Activated naive CD8-positive, alpha-beta T cell treated with anti-CD3 and anti-CD28 coated beads, Interleukin-2, amount 10 ng/mL, durations not matched to agents 7 days and 5 days (primary cell): ENCODE data around the gene PTPRR. TPM values are rescaled to one million over a fixed set of nuclear protein-coding genes. Genes with fewer than 3 reads are reported as not detected.

Experiments
- ATAC-seq: fragments of 150-1000 bp; cut with Tn5 transposase; one replicate; pipeline ENCODE4 v1.10.0; 2021; ENCODE audit warnings: low read depth, moderate library complexity
- POLR2A ChIA-PET: fragments of 350-600 bp; sonication (Branson Sonifier 250); formaldehyde crosslinking; loops from one replicate; lab custom pipeline; 2021; ENCODE audit warnings: antibody characterized with exemption; lab: Charles Lee
- DNase-seq: peaks from one replicate; pipeline ENCODE4 v3.0.0; 2021
- H3K27ac Mint-ChIP-seq: one replicate; pipeline ENCODE4 v1.8.0; 2022; ENCODE audit warnings: mild to moderate bottlenecking, mixed read lengths
- H3K27me3 Mint-ChIP-seq: one replicate; pipeline ENCODE4 v1.8.0; 2022; ENCODE audit warnings: mild to moderate bottlenecking, moderate library complexity, mixed read lengths
- H3K36me3 Mint-ChIP-seq: one replicate; pipeline ENCODE4 v1.8.0; 2021; ENCODE audit warnings: mild to moderate bottlenecking, mixed read lengths
- H3K4me1 Mint-ChIP-seq: one replicate; pipeline ENCODE4 v1.8.0; 2021; ENCODE audit warnings: mixed read lengths
- H3K4me3 Mint-ChIP-seq: one replicate; pipeline ENCODE4 v1.8.0; 2022; ENCODE audit warnings: mild to moderate bottlenecking, moderate library complexity, mixed read lengths
- H3K9me3 Mint-ChIP-seq: one replicate; pipeline ENCODE4 v1.8.0; 2021; ENCODE audit warnings: mixed read lengths
- total RNA-seq, 2 experiments: library from RNA; stranded (reverse); gene quantifications; one replicate each; pipeline ENCODE4 v1.2.3, GENCODE V29; 2021

PTPRR gene
- total RNA-seq, 2 experiments from 2014 or later: not detected

DNA sequence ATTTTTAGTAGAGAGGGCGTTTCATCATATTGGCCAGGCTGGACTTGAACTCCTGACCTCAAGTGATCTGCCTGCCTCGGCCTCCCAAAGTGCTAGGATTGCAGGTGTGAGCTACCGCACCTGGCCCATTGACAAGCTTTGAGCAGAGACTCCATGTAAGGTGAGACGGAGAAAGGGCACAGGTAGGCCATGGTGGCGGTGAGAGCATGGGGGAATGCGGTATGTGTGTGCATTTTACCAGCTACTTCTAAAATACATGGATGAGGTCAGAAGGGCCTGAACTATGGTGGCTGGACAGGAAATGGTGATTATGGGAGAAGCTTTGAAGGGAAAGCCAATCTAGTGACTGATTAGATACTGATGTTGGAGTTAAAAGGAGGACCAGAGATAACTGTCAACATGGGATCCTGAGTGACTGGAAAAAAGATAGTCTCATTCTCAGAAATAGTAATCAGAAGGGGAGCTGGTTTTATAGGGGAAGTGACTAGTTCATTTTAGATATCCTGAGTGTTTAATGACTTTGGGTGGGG, 261.4 kb downstream of the PTPRR start:
- POLR2A ChIA-PET: no interaction called here
- ATAC-seq: no peak

DNA sequence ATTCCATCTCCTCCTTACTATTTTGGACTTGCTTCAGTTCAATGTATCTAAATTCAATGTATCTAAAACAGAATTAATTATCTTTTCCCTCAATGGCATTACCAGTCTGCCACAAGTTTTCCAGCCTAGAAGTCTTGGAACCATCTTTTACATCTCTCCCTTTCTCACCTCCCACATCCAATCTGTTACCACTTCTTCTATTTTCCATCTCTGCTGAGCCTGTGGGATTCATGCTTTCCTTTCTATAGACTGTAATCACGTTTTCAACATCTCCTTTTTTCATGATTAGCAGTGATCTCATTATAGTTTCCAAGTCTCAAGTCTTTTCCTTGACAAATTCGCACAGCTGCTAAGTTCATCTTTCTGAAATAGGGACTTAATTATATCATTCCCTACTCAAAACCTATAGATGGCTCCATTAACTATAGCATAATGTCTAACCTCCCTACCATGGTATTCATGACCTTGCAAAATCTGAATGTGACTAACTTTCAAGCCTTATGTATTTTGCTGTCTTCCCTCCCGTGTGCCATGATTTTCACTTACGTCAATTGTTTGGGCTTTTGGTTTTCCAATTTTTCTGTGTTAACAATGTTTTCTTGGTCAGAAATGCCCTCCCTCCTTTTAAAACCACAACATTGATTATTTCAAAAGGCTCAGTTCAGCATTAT, 262.8 kb downstream of the PTPRR start:
- ATAC-seq: no peak
- H3K4me3 Mint-ChIP-seq: no peak overlapping the region
- H3K27ac Mint-ChIP-seq: no peak overlapping the region
- H3K27me3 Mint-ChIP-seq: peaks cover 8% of the 10 kb centered on the region
- no peaks in the 10 kb centered on the region for H3K36me3 Mint-ChIP-seq
- H3K9me3 Mint-ChIP-seq: no peaks in the 10 kb centered on the region
- POLR2A ChIA-PET: no interaction called here
- no peaks in the 10 kb centered on the region for H3K4me1 Mint-ChIP-seq
- DNase-seq: no peak

More for the DNA sequence above, 261.4 kb downstream of the PTPRR start:
- Mint-ChIP-seq H3K36me3 (no peaks in the 10 kb centered on the region), H3K27me3 (peaks cover 10% of the 10 kb centered on the region), H3K4me3 (no peak overlapping the region), H3K9me3 (no peaks in the 10 kb centered on the region), H3K27ac (no peak overlapping the region), H3K4me1 (no peaks in the 10 kb centered on the region)
- DNase-seq: no peak

- Mint-ChIP-seq H3K4me1 (no peaks in the 10 kb centered on the region), H3K4me3 (no peak overlapping the region), H3K36me3 (no peaks in the 10 kb centered on the region), H3K9me3 (no peaks in the 10 kb centered on the region), H3K27ac (no peak overlapping the region), H3K27me3 (peaks cover 2% of the 10 kb centered on the region)
- POLR2A ChIA-PET: no interaction called here
- ATAC-seq (no peak), DNase-seq (no peak)
These were observed 268.1 kb downstream of the PTPRR start for GRCh38 chr12:70652451-70652850.

GRCh38 chr12:70648831-70649230, 271.7 kb downstream of the PTPRR start:
- no peak for DNase-seq
- H3K4me1 Mint-ChIP-seq: peaks cover 3% of the 10 kb centered on the region
- POLR2A ChIA-PET: no interaction called here
- H3K27me3 Mint-ChIP-seq: peaks cover 12% of the 10 kb centered on the region
- H3K36me3 Mint-ChIP-seq: no peaks in the 10 kb centered on the region
- no peaks in the 10 kb centered on the region for H3K9me3 Mint-ChIP-seq
- H3K27ac Mint-ChIP-seq: no peak overlapping the region
- no peak for ATAC-seq
- no peak overlapping the region for H3K4me3 Mint-ChIP-seq

GRCh38 chr12:70648191-70648590, 272.3 kb downstream of the PTPRR start:
- H3K9me3 Mint-ChIP-seq: no peaks in the 10 kb centered on the region
- DNase-seq (no peak), ATAC-seq (no peak)
- no peak overlapping the region for H3K27ac Mint-ChIP-seq
- no peaks in the 10 kb centered on the region for H3K36me3 Mint-ChIP-seq
- H3K4me3 Mint-ChIP-seq: no peak overlapping the region
- peaks cover 3% of the 10 kb centered on the region for H3K4me1 Mint-ChIP-seq
- POLR2A ChIA-PET: no interaction called here
- peaks cover 12% of the 10 kb centered on the region for H3K27me3 Mint-ChIP-seq

DNA sequence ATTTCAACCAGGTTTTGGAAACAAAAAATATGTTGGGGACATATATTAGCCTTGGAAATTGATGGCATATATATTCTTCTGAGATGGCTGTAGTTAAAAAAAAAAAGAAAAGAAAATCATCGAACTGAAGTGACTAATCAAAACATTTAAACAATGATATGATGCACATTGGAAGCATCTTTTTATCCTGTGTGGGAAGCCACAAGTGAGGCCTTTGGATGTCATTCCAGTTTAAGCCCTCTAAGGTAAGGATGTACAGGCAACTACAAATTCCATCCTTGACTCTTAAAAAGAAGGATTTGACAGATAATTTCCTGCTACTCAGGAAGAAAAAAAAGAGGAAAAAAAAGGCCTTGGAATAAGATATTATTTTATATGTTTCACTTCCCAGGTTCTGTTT, 273.7 kb downstream of the PTPRR start:
- Mint-ChIP-seq H3K9me3 (no peaks in the 10 kb centered on the region), H3K4me3 (no peak overlapping the region), H3K27ac (no peak overlapping the region), H3K4me1 (peaks cover 3% of the 10 kb centered on the region), H3K27me3 (peaks cover 12% of the 10 kb centered on the region), H3K36me3 (no peaks in the 10 kb centered on the region)
- ATAC-seq: no peak
- no peak for DNase-seq
- POLR2A ChIA-PET: no interaction called here

- Mint-ChIP-seq H3K9me3 (no peaks in the 10 kb centered on the region), H3K27ac (no peak overlapping the region), H3K27me3 (peaks cover 12% of the 10 kb centered on the region), H3K36me3 (no peaks in the 10 kb centered on the region), H3K4me3 (no peak overlapping the region), H3K4me1 (peaks cover 3% of the 10 kb centered on the region)
- ATAC-seq (peak; percentile 79), DNase-seq (no peak)
- POLR2A ChIA-PET: no interaction called here
These were observed 274.8 kb downstream of the PTPRR start for GRCh38 chr12:70645494-70646317.

DNA sequence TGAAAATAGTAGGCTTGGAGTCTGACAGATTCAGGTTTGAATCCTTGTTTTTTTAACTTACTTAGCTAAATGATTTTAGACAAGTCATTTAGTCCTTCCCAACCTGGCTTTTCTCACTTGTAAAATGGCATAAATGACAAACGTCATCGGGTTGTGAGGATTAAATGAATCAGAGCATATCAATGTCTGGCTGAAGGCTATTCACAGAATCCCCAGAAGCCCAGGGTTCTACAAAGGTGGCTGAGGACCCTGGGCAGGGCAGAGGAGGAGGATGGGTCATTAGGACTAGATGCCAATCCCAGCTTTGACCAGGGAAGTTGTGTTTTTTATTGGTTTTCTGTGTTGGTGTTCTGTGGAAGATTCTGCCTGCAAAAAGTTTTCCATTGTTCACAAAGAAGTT, 275.7 kb downstream of the PTPRR start:
- H3K27me3 Mint-ChIP-seq: peaks cover 12% of the 10 kb centered on the region
- no peak overlapping the region for H3K27ac Mint-ChIP-seq
- POLR2A ChIA-PET: no interaction called here
- no peak overlapping the region for H3K4me3 Mint-ChIP-seq
- no peak for ATAC-seq
- no peaks in the 10 kb centered on the region for H3K9me3 Mint-ChIP-seq
- H3K4me1 Mint-ChIP-seq: peaks cover 3% of the 10 kb centered on the region
- H3K36me3 Mint-ChIP-seq: no peaks in the 10 kb centered on the region
- no peak for DNase-seq

- peaks cover 13% of the 10 kb centered on the region for H3K27me3 Mint-ChIP-seq
- no peak overlapping the region for H3K27ac Mint-ChIP-seq
- no peak for DNase-seq
- H3K4me1 Mint-ChIP-seq: peaks cover 3% of the 10 kb centered on the region
- no peak for ATAC-seq
- H3K4me3 Mint-ChIP-seq: no peak overlapping the region
- no peaks in the 10 kb centered on the region for H3K9me3 Mint-ChIP-seq
- H3K36me3 Mint-ChIP-seq: no peaks in the 10 kb centered on the region
- POLR2A ChIA-PET: no interaction called here
These were observed 276.6 kb downstream of the PTPRR start for GRCh38 chr12:70643939-70644338.

- Mint-ChIP-seq H3K27ac (no peak overlapping the region), H3K4me1 (peaks cover 3% of the 10 kb centered on the region), H3K4me3 (no peak overlapping the region), H3K27me3 (peaks cover 10% of the 10 kb centered on the region), H3K9me3 (no peaks in the 10 kb centered on the region), H3K36me3 (no peaks in the 10 kb centered on the region)
- DNase-seq (no peak), ATAC-seq (no peak)
- POLR2A ChIA-PET: no interaction called here
These were observed 278.8 kb downstream of the PTPRR start for GRCh38 chr12:70641691-70642090.

DNA sequence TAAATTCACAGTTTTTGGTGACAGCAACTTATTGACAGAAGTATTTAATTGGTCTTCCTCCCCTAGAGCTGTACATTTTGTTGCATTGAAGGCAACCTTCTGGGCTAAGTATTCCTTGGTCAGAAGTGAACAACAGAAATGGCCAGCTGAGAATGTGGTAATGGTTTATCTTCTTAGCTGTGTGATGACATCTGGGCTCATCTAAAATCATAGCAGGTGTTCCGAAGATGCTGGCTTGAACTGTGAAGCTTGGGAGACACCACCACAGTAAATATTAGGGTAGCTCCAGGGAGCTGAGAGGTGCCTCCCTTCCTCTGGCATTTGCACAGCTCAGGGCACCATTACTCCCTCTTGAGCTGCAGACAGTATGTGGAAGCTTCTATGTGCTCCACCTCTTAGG, 279.6 kb downstream of the PTPRR start:
- Mint-ChIP-seq H3K27ac (no peak overlapping the region), H3K4me1 (peaks cover under 1% of the 10 kb centered on the region), H3K4me3 (no peak overlapping the region), H3K27me3 (peaks cover 6% of the 10 kb centered on the region), H3K36me3 (no peaks in the 10 kb centered on the region), H3K9me3 (no peaks in the 10 kb centered on the region)
- POLR2A ChIA-PET: no interaction called here
- DNase-seq: no peak
- no peak for ATAC-seq

DNA sequence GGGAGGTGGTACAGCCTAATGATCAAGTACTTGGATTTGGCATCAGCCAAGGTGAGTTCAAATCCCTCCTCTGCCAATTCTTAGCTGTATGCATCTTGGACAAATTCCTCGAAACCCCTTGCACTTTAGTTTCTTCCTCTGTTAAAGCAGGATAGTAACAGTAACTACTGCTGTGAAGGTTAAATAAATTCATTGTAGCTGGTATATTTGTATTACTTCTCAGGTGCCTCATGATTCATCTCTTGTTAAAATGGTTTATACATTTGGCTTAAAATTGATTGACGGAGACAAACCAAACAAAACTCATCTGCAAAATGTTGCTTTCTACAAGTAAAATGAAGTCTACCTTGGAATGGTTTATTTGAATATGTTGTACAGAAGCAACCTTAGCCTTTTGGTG, 281.0 kb downstream of the PTPRR start:
- no peak overlapping the region for H3K27ac Mint-ChIP-seq
- DNase-seq: no peak
- ATAC-seq: no peak
- H3K9me3 Mint-ChIP-seq: no peaks in the 10 kb centered on the region
- POLR2A ChIA-PET: no interaction called here
- peaks cover 4% of the 10 kb centered on the region for H3K27me3 Mint-ChIP-seq
- no peaks in the 10 kb centered on the region for H3K36me3 Mint-ChIP-seq
- no peaks in the 10 kb centered on the region for H3K4me1 Mint-ChIP-seq
- H3K4me3 Mint-ChIP-seq: no peak overlapping the region

GRCh38 chr12:70638639-70639360, 281.7 kb downstream of the PTPRR start:
- ATAC-seq: no peak
- POLR2A ChIA-PET: no interaction called here
- H3K9me3 Mint-ChIP-seq: no peaks in the 10 kb centered on the region
- no peak overlapping the region for H3K4me3 Mint-ChIP-seq
- H3K27ac Mint-ChIP-seq: no peak overlapping the region
- no peaks in the 10 kb centered on the region for H3K4me1 Mint-ChIP-seq
- no peaks in the 10 kb centered on the region for H3K36me3 Mint-ChIP-seq
- no peak for DNase-seq
- H3K27me3 Mint-ChIP-seq: peaks cover 2% of the 10 kb centered on the region
